Umbilical cord (tissue), 2 donors: ENCODE measurements around the gene NPIPB5. TPM values are rescaled to one million over a fixed set of nuclear protein-coding genes. Genes with fewer than 3 reads are reported as not detected.
"Not testable (repeated sequence)": the region's sequence is repeated elsewhere in the genome, so short reads cannot be mapped to it uniquely, and the experiment has no call there.

Experiments
- DNase-seq: peaks from one replicate; pipeline ENCODE4 v3.0.0-alpha.2; 2015; ENCODE audit warnings: low spot score
- total RNA-seq: library from RNA; depleted of rRNA; stranded (reverse); fragments of >200 nt; gene quantifications from one replicate; pipeline ENCODE4 v1.2.3, GENCODE V29; 2014; ENCODE audit warnings: low replicate concordance; ENCODE audit not compliant: insufficient read depth

Gene NPIPB5
- 116 TPM for total RNA-seq

DNA sequence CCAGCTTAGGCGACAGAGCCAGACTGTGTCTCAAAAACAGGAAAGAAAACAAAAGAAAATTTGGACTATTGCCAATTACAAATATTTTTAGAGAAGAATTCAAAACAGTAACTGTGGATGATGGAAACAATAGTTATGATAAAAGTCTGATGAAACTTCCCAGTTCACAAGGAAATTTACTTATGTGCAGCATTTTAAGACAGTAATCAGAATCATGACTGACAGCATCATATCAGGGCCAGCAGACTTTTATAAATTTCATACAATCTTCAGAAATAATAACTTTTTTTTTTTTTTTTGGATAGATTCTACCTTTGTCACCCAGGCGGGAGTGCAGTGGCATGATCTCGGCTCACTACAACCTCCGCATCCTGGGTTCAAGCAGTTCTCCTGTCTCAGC is at the start of gene NPIPB5:
TSS of gene NPIPB5 (plus strand) at position 301 of the 400 bp plus-strand sequence. CDS start 2,911 bp downstream, outside the sequence.
- not testable (repeated sequence) for DNase-seq

GRCh38 chr16:22468846-22469245 is 41.8 kb upstream of the NPIPB5 start:
- DNase-seq, result not testable (repeated sequence)

DNA sequence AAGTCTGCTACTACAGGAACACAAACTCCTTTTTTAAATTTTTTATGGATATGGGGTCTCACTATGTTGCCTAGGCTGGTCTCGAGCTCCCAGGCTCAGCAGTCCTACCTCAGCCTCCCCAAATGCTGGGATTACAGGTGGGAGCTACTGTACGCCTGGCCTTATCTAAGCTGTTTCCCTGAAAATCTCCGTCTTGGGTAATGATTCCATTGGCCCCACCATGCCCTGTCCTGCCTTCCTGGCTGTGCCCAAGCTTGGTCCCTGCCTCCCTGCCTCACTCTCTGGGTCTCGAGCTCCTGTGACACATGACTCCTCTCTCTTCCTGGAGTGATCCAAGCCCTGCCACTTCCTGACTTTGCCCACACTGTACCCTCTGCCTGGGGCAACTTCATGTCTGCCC is 27.3 kb downstream of the NPIPB5 start:
- not testable (repeated sequence) for DNase-seq

GRCh38 chr16:22544809-22545208 is 34.1 kb downstream of the NPIPB5 start:
- not testable (repeated sequence) for DNase-seq

DNA sequence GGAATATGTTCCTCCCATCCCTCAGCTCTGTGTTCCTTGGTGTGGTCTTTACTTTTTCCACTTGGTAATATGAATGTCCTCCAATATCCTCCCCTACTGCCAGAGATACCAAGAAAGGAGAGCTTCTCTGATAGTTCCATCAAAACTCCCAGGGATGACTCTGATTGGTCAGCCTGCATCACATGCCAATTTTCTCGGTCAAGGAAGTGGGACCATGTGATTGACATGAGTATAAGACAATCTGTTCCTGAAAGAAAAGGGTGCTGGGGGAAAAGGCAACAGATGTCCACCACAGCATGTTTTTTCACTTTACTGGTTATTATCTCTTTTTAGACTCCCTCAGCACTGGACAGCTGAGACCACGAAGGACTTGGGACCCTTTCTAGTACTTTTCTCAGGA is 35.9 kb downstream of the NPIPB5 start:
- DNase-seq, result not testable (repeated sequence)

DNA sequence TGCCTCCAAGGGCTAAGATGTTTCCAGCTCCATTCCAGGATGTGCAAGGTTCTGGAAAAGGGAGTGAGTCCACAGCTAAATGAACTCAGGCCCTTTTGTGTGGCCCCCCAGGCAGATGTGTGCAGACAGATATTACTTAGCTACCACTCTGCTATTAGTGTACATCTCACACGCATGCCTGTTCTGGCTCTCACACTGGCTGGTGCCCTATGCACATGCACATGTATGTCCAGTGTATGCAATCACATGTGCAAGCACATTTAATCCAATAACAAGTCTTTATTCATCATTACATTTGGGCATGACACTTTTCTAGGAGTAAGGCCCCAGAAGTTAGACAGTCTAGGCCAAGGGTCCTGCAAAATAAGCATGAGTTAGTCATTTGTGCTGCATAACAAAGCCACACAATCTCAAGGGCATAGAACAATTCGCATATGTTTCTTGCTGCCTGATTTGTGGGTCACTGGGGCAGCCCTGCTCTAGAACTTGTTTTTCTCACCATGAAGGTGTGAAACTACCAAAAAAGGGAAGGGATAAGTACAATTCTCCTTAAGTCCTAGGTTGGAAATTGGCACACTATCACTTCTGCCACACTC is 36.6 kb downstream of the NPIPB5 start:
- DNase-seq, result not testable (repeated sequence)

GRCh38 chr16:22549853-22550252 is 39.2 kb downstream of the NPIPB5 start:
- not testable (repeated sequence) for DNase-seq

DNA sequence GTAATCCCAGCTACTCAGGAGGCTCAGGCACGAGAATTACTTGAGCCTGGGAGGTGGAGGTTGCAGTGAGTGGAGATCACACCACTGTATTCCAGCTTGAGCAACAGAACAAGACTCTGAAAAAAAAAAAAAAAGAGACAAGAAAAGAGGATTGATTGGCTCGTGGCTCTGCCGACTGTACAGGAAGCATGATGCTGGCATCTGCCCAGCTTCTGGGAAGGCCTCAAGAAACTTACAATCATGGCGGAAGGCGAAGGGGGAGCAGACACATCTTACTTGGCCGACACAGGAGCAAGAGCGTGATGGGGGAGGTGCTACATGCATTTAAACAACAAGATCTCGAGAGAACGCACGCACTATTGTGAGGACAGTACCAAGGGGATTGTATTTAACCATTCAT is 40.5 kb downstream of the NPIPB5 start:
- not testable (repeated sequence) for DNase-seq

DNA sequence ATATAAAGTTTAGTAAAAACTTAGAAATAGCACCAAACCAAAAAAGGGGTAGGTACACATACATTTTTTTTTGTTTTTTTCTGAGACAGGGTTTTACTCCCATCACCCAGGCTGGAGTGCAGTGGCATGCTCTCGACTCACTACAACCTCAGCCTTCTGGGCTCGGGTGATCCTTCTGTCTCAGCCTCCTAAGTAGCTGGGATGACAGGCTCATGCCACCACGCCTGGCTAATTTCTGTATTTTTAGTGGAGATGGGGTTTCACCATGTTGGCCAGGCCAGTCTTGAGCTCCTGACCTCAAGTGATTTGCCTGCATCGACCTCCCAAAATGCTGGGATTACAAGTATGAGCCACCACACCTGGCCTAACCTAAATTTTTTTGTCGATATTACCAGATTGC is 41.0 kb downstream of the NPIPB5 start:
- not testable (repeated sequence) for DNase-seq

DNA sequence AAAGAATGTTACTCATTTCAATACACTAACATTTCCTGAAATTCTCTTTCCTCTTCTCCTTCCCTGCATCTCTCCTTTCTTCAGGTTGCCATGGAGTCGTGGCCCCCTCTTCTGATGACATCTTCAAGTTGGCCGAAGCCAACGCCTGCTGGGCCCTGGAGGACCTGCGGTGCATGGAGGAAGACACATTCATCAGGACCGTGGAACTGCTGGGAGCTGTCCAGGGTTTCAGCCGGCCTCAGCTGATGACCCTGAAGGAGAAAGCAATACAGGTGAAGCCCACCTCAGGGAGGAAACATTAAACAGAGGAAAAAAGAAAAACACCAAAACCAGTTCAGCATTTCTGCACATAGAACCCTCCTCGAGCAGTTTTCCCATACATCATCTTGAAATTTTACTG is 46.1 kb downstream of the NPIPB5 start:
- not testable (repeated sequence) for DNase-seq

Other genes with a start within 250 kb of the NPIPB5 start
- 58.3 TPM for gene POLR3E, start 213.5 kb upstream of the NPIPB5 start, total RNA-seq
- 32.7 TPM for gene CDR2, start 136.3 kb upstream of the NPIPB5 start, total RNA-seq